ENCODE measurements around the gene FUBP1. TPM values are rescaled to one million over a fixed set of nuclear protein-coding genes. Genes with fewer than 3 reads are reported as not detected.

The FUBP1 gene
- total and polyA plus RNA-seq, 9 of the 15 experiments (the other 6 are each of a cell fraction or from before 2014, with no cell fraction given) = 104 to 294 (median 213) TPM

- TF ChIP-seq, protein P1, sequence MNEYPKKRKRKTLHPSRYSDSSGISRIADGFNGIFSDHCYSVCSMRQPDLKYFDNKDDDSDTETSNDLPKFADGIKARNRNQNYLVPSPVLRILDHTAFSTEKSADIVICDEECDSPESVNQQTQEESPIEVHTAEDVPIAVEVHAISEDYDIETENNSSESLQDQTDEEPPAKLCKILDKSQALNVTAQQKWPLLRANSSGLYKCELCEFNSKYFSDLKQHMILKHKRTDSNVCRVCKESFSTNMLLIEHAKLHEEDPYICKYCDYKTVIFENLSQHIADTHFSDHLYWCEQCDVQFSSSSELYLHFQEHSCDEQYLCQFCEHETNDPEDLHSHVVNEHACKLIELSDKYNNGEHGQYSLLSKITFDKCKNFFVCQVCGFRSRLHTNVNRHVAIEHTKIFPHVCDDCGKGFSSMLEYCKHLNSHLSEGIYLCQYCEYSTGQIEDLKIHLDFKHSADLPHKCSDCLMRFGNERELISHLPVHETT (CRISPR knock-in tag; conservative IDR thresholded peaks at IDR 0.05 in 1 of 2, IDR thresholded peaks at IDR 0.05 in 1 of 2) = 0 out of 4 replicates have a peak, but pooled peaks of 1 of the 2 experiments have one; percentile 72
- TF ChIP-seq ZBTB11 (CRISPR knock-in tag; IDR thresholded peaks at IDR 0.05) (0 out of 6 replicates have a peak, but pooled peaks of 1 of the 3 experiments have one; percentile 54), CCNT2 (IDR thresholded peaks at IDR 0.05; ENCODE audit: borderline replicate concordance, extremely low read depth, insufficient read length, low read depth, low read length) (peak; percentile 95), PPARD (CRISPR knock-in tag; IDR thresholded peaks at IDR 0.05) (0 out of 2 replicates have a peak, but pooled peaks have one; percentile 34), PTRF (tag; IDR thresholded peaks at IDR 0.05) (no peak), ZNF444 (CRISPR knock-in tag; IDR thresholded peaks at IDR 0.05) (peak; percentile 100), PREB (CRISPR knock-in tag; IDR thresholded peaks at IDR 0.05) (no peak), HDAC1 (IDR thresholded peaks at IDR 0.05) (peak in 1 of 2 experiments; percentile 70; a peak in 1 of 4 replicates), KDM5B (IDR thresholded peaks at IDR 0.05; ENCODE audit: insufficient replicate concordance, low read depth, low read length) (peak; percentile 98), PTTG1 (tag; IDR thresholded peaks at IDR 0.05; ENCODE audit: low read depth) (no peak), BACH1 (tag; IDR thresholded peaks at IDR 0.05) (peak; percentile 24; the same call in 1 of the 2 replicates)
- TF ChIP-seq, protein P2, sequence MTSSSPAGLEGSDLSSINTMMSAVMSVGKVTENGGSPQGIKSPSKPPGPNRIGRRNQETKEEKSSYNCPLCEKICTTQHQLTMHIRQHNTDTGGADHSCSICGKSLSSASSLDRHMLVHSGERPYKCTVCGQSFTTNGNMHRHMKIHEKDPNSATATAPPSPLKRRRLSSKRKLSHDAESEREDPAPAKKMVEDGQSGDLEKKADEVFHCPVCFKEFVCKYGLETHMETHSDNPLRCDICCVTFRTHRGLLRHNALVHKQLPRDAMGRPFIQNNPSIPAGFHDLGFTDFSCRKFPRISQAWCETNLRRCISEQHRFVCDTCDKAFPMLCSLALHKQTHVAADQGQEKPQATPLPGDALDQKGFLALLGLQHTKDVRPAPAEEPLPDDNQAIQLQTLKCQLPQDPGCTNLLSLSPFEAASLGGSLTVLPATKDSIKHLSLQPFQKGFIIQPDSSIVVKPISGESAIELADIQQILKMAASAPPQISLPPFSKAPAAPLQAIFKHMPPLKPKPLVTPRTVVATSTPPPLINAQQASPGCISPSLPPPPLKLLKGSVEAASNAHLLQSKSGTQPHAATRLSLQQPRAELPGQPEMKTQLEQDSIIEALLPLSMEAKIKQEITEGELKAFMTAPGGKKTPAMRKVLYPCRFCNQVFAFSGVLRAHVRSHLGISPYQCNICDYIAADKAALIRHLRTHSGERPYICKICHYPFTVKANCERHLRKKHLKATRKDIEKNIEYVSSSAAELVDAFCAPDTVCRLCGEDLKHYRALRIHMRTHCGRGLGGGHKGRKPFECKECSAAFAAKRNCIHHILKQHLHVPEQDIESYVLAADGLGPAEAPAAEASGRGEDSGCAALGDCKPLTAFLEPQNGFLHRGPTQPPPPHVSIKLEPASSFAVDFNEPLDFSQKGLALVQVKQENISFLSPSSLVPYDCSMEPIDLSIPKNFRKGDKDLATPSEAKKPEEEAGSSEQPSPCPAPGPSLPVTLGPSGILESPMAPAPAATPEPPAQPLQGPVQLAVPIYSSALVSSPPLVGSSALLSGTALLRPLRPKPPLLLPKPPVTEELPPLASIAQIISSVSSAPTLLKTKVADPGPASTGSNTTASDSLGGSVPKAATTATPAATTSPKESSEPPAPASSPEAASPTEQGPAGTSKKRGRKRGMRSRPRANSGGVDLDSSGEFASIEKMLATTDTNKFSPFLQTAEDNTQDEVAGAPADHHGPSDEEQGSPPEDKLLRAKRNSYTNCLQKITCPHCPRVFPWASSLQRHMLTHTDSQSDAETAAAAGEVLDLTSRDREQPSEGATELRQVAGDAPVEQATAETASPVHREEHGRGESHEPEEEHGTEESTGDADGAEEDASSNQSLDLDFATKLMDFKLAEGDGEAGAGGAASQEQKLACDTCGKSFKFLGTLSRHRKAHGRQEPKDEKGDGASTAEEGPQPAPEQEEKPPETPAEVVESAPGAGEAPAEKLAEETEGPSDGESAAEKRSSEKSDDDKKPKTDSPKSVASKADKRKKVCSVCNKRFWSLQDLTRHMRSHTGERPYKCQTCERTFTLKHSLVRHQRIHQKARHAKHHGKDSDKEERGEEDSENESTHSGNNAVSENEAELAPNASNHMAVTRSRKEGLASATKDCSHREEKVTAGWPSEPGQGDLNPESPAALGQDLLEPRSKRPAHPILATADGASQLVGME (CRISPR knock-in tag; IDR thresholded peaks at IDR 0.05) = no peak
These were observed 25.2 kb upstream of the FUBP1 start (continued) for GRCh38 chr1:78003882-78004718.
